Ovary (tissue), 9 donors: ENCODE measurements around the gene PITPNM3. TPM values are rescaled to one million over a fixed set of nuclear protein-coding genes. Genes with fewer than 3 reads are reported as not detected.

ENCODE experiments used
- DNase-seq, 5 donors: peaks; one replicate each; pipeline ENCODE4 v3.0.0-alpha.2; 2019 to 2020
- H3K27ac ChIP-seq, 2 donors: fragments of 200-600 bp; one replicate each; pipeline versions ENCODE4 v1.5.1 to v1.8.0; 2019 to 2022
- H3K27me3 ChIP-seq: fragments of 200-600 bp; one replicate; pipeline ENCODE4 v1.8.0; 2022
- H3K36me3 ChIP-seq: fragments of 200-600 bp; sonication (generic); one replicate; pipeline ENCODE4 v1.5.1; 2019
- H3K4me1 ChIP-seq: one replicate; pipeline ENCODE4 v1.8.1; 2013; ENCODE audit warnings: mild to moderate bottlenecking, moderate library complexity; ENCODE audit not compliant: insufficient read depth
- H3K4me3 ChIP-seq: fragments of 200-600 bp; sonication (generic); one replicate; pipeline ENCODE4 v1.5.1; 2017
- H3K9me3 ChIP-seq, 2 donors: fragments of 200-600 bp in 1 of 2; sonication (generic) in 1 of 2; one replicate each; pipeline versions ENCODE4 v1.5.1 to v1.8.1; 2013 to 2019; ENCODE audit warnings: mild to moderate bottlenecking in 1 of 2, moderate library complexity in 1 of 2
- CTCF ChIP-seq, 3 donors: fragments of 450-650 bp in 2 of 3; fragments of 200-600 bp in 1 of 3; IDR thresholded peaks; one replicate each; pipeline versions ENCODE4 v1.5.1 to v1.8.0; 2016 to 2022; ENCODE audit warnings: antibody characterized with exemption in 3 of 3, mild to moderate bottlenecking in 1 of 3
- EP300 ChIP-seq: sonication (generic); formaldehyde crosslinking; IDR thresholded peaks from one replicate; pipeline ENCODE4 v1.6.1; 2017; ENCODE audit warnings: antibody characterized with exemption
- POLR2A ChIP-seq: fragments of 450-650 bp; IDR thresholded peaks from one replicate; pipeline ENCODE4 v1.6.1; 2017; ENCODE audit warnings: antibody characterized with exemption, mild to moderate bottlenecking, moderate library complexity
- WGBS, 3 donors: extraction: QIAGEN DNeasy Blood & Tissue Kit in 1 of 3; methylation state at CpG; one replicate each; pipeline versions ENCODE4 v1.1.5 to v1.1.7; 2013 to 2017; 5-methylcytosine and 5-hydroxymethylcytosine counted together
- intact Hi-C, 4 donors: fragments of 100-400 bp; cut with DNase I; formaldehyde crosslinking; loops; one replicate each; pipeline versions ENCODE4 v1.11.0 to v1.15.1; 2022 to 2023
- polyA plus RNA-seq, 2 donors: library from polyadenylated mRNA; stranded (reverse); fragments of 200-250 nt in 1 of 2; fragments of 350-450 nt in 1 of 2; fragmentation: Illumina TruSeq in 1 of 2; extraction: RNeasy Lipid Tissue Mini Kit (QIAGEN cat#74804) in 1 of 2; gene quantifications; one replicate each; pipeline ENCODE4 v1.2.3, GENCODE V29; 2013 to 2014
- total RNA-seq, 7 donors: library from RNA; depleted of rRNA in 2 of 7; stranded (reverse); fragments of >200 nt in 2 of 7; fragmentation: NEBNext Ultra II Directional in 3 of 7; extraction: Animal tissue kit (Norgen Biotek cat#: 25700) in 3 of 7; gene quantifications; one replicate each; pipeline versions ENCODE4 v1.1.0 to v1.2.4, GENCODE V29; 2016 to 2023
- donor health status: DM: no; HTN: no; CAD: no; lungs with moderate emphysema.
- donor health status: DM: no; HTN: no; CAD: no.
- donor health status: Bipolar disorder and iron deficiency.
- donor health status: DM: yes; HTN: yes; CAD: no.
- donor health status: DM: no; HTN: no; CAD: no.
- donor health status: DM: yes; HTN: yes; CAD: no.

PITPNM3 gene
- total and polyA plus RNA-seq, 9 donors: 10.0 to 68.7 (median 17.9) TPM

GRCh38 chr17:6548034-6548433 is 8.3 kb downstream of the PITPNM3 start:
- Histone ChIP-seq H3K4me3 (no peak overlapping the region), H3K4me1 (peaks cover 25% of the 10 kb centered on the region), H3K9me3 (no peaks in the 10 kb centered on the region), H3K27ac (no peak overlapping the region), H3K36me3 (no peaks in the 10 kb centered on the region), H3K27me3 (no peaks in the 10 kb centered on the region)
- no peak for DNase-seq
- intact Hi-C loops: no loop called here
- no peak for TF ChIP-seq POLR2A
- no peak for TF ChIP-seq EP300
- no peak for TF ChIP-seq CTCF (IDR thresholded peaks at IDR 0.05)
- 79 to 84% (median 83%) methylated on average over 5 of the region's 5 CpGs for WGBS, 3 donors

GRCh38 chr17:6547336-6547735 is 9.0 kb downstream of the PITPNM3 start:
- 91 to 94% (median 93%) methylated on average over 6 of the region's 6 CpGs for WGBS, 3 donors
- Histone ChIP-seq H3K9me3 (no peaks in the 10 kb centered on the region), H3K4me1 (peaks cover 25% of the 10 kb centered on the region), H3K4me3 (no peak overlapping the region), H3K27me3 (no peaks in the 10 kb centered on the region), H3K27ac (no peak overlapping the region), H3K36me3 (no peaks in the 10 kb centered on the region)
- no peak for DNase-seq
- intact Hi-C loops: no loop called here
- no peak for TF ChIP-seq EP300
- no peak for TF ChIP-seq POLR2A
- TF ChIP-seq CTCF (IDR thresholded peaks at IDR 0.05): no peak

GRCh38 chr17:6546069-6546718 is 10.2 kb downstream of the PITPNM3 start:
- Histone ChIP-seq H3K27ac (no peak overlapping the region), H3K4me1 (peaks cover 21% of the 10 kb centered on the region)
- 69 to 84% (median 79%) methylated on average over 10 of the region's 10 CpGs for WGBS, 3 donors

GRCh38 chr17:6545291-6545690 is 11.1 kb downstream of the PITPNM3 start:
- Histone ChIP-seq H3K9me3 (no peaks in the 10 kb centered on the region), H3K4me1 (peaks cover 20% of the 10 kb centered on the region), H3K36me3 (no peaks in the 10 kb centered on the region), H3K27me3 (no peaks in the 10 kb centered on the region), H3K4me3 (no peak overlapping the region), H3K27ac (no peak overlapping the region)
- peak in 1 of 5 donors; percentile 25 for DNase-seq
- intact Hi-C loops: no loop called here
- TF ChIP-seq POLR2A: no peak
- TF ChIP-seq CTCF (IDR thresholded peaks at IDR 0.05): no peak
- WGBS, 3 donors: 79 to 83% (median 82%) methylated on average over 8 of the region's 8 CpGs

More at GRCh38 chr17:6546069-6546718, 10.2 kb downstream of the PITPNM3 start:
- Histone ChIP-seq H3K36me3 (no peaks in the 10 kb centered on the region), H3K27me3 (no peaks in the 10 kb centered on the region), H3K4me3 (no peak overlapping the region), H3K9me3 (no peaks in the 10 kb centered on the region)
- no peak for TF ChIP-seq EP300
- no peak for TF ChIP-seq POLR2A
- TF ChIP-seq CTCF (IDR thresholded peaks at IDR 0.05): no peak
- intact Hi-C loops: no loop called here
- no peak for DNase-seq
